GM18502 (cell line): Measurements from ENCODE around the gene MAVS.

Source experiments
- ATAC-seq: cut with Tn5 transposase; IDR thresholded peaks from one replicate; pipeline ENCODE4 v1.9.1; 2021; ENCODE audit warnings: mild to moderate bottlenecking; ENCODE audit not compliant: unreplicated experiment, poor library complexity

Gene MAVS

GRCh38 chr20:3846740-3847428 lies at the start of gene MAVS:
TSS of gene MAVS (plus strand) at chr20:3846834. CDS start at chr20:3854625, 7,791 bp downstream.
- ATAC-seq = peak; percentile 89

GRCh38 chr20:3797226-3797545 lies 49.4 kb upstream of the MAVS start:
- ATAC-seq = no peak

GRCh38 chr20:3797592-3798372 lies 48.9 kb upstream of the MAVS start:
- no peak for ATAC-seq

GRCh38 chr20:3798373-3798768 lies 48.3 kb upstream of the MAVS start:
- no peak for ATAC-seq

- no peak for ATAC-seq
Observed at GRCh38 chr20:3798908-3799248, 47.8 kb upstream of the MAVS start.

- no peak for ATAC-seq
Observed at GRCh38 chr20:3800256-3800877, 46.3 kb upstream of the MAVS start.

GRCh38 chr20:3800878-3801260 lies 45.8 kb upstream of the MAVS start:
- ATAC-seq = no peak

GRCh38 chr20:3801299-3801698 lies 45.3 kb upstream of the MAVS start:
- no peak for ATAC-seq

GRCh38 chr20:3801846-3802245 lies 44.8 kb upstream of the MAVS start:
- ATAC-seq = no peak

GRCh38 chr20:3802524-3803239 lies 44.0 kb upstream of the MAVS start:
- no peak for ATAC-seq

- no peak for ATAC-seq
Observed at GRCh38 chr20:3803289-3803688, 43.3 kb upstream of the MAVS start.

- ATAC-seq = no peak
Observed at GRCh38 chr20:3803854-3804253, 42.8 kb upstream of the MAVS start.

GRCh38 chr20:3804254-3804751 lies 42.3 kb upstream of the MAVS start:
- no peak for ATAC-seq

- no peak for ATAC-seq
Observed at GRCh38 chr20:3804781-3805180, 41.9 kb upstream of the MAVS start.

GRCh38 chr20:3808544-3808943 lies 38.1 kb upstream of the MAVS start:
- no peak for ATAC-seq

- no peak for ATAC-seq
Observed at GRCh38 chr20:3811467-3812258, 35.0 kb upstream of the MAVS start.

GRCh38 chr20:3812259-3812681 lies 34.4 kb upstream of the MAVS start:
- ATAC-seq = no peak

- ATAC-seq = no peak
Observed at GRCh38 chr20:3812975-3813847, 33.4 kb upstream of the MAVS start.
